Left ventricle myocardium inferior (tissue), 1 donor: ENCODE results near the gene KCTD16. TPM values are rescaled to one million over a fixed set of nuclear protein-coding genes. Genes with fewer than 3 reads are reported as not detected.

ENCODE experiments used
- DNase-seq: peaks from one replicate; pipeline ENCODE4 v3.0.0-alpha.2; 2020
- H3K27ac ChIP-seq: fragments of 200-600 bp; replicated peaks from 2 replicates; pipeline ENCODE4 v1.8.0; 2021
- H3K27me3 ChIP-seq: fragments of 200-600 bp; 2 replicates; pipeline ENCODE4 v1.8.0; 2021; ENCODE audit warnings: low read depth
- H3K36me3 ChIP-seq: fragments of 200-600 bp; 2 replicates; pipeline ENCODE4 v1.8.0; 2021
- H3K4me1 ChIP-seq: fragments of 200-600 bp; 2 replicates; pipeline ENCODE4 v1.8.0; 2021
- H3K4me3 ChIP-seq: fragments of 200-600 bp; 2 replicates; pipeline ENCODE4 v1.8.0; 2021; ENCODE audit warnings: mild to moderate bottlenecking, moderate library complexity
- H3K9me3 ChIP-seq: fragments of 200-600 bp; replicated peaks from 2 replicates; pipeline ENCODE4 v1.8.0; 2021
- CTCF ChIP-seq: fragments of 200-600 bp; IDR thresholded peaks from 2 replicates; pipeline ENCODE4 v1.8.0; 2021; ENCODE audit warnings: antibody characterized with exemption, mild to moderate bottlenecking, borderline replicate concordance
- intact Hi-C: fragments of 100-400 bp; cut with micrococcal nuclease; formaldehyde crosslinking; loops from one replicate; pipeline ENCODE4 v1.11.0; 2022
- total RNA-seq: library from RNA; stranded (reverse); fragmentation: NEBNext Ultra II Directional; extraction: Animal tissue kit (Norgen Biotek cat#: 25700); gene quantifications from one replicate; pipeline ENCODE4 v1.2.1, GENCODE V29; 2021
- donor health status: DM: no; HTN: yes; CAD: no; lungs with severe emphysema.

The KCTD16 gene
- total RNA-seq, 1 donor from 2014 or later = 0.08 TPM

- Histone ChIP-seq H3K27me3 (peaks cover 92% of the 10 kb centered on the region), H3K36me3 (no peaks in the 10 kb centered on the region), H3K9me3 (no peaks in the 10 kb centered on the region), H3K27ac (no peak overlapping the region), H3K4me1 (peaks cover 14% of the 10 kb centered on the region), H3K4me3 (no peak overlapping the region)
- no peak for TF ChIP-seq CTCF
- DNase-seq = no peak
- intact Hi-C loops = no loop called here
Measured at GRCh38 chr5:144206141-144206540, 35.5 kb downstream of the KCTD16 start.

- intact Hi-C loops = no loop called here
- no peaks in the 10 kb centered on the region for H3K36me3 ChIP-seq
- H3K4me3 ChIP-seq = no peak overlapping the region
- no peaks in the 10 kb centered on the region for H3K9me3 ChIP-seq
- no peak for DNase-seq
- H3K4me1 ChIP-seq = peaks cover 8% of the 10 kb centered on the region
- TF ChIP-seq CTCF = no peak
- peaks cover 90% of the 10 kb centered on the region for H3K27me3 ChIP-seq
- no peak overlapping the region for H3K27ac ChIP-seq
Measured at GRCh38 chr5:144207875-144208444, 37.3 kb downstream of the KCTD16 start.

GRCh38 chr5:144209361-144209760, 38.7 kb downstream of the KCTD16 start:
- H3K27me3 ChIP-seq = peaks cover 81% of the 10 kb centered on the region
- intact Hi-C loops = no loop called here
- H3K9me3 ChIP-seq = no peaks in the 10 kb centered on the region

GRCh38 chr5:144210655-144211054, 40.0 kb downstream of the KCTD16 start:
- Histone ChIP-seq H3K4me3 (no peak overlapping the region), H3K27me3 (peaks cover 80% of the 10 kb centered on the region), H3K4me1 (no peaks in the 10 kb centered on the region), H3K9me3 (no peaks in the 10 kb centered on the region), H3K27ac (no peak overlapping the region), H3K36me3 (no peaks in the 10 kb centered on the region)
- no peak for DNase-seq
- no peak for TF ChIP-seq CTCF
- intact Hi-C loops = no loop called here

More at GRCh38 chr5:144209361-144209760, 38.7 kb downstream of the KCTD16 start:
- no peak overlapping the region for H3K4me3 ChIP-seq
- no peak for DNase-seq
- no peaks in the 10 kb centered on the region for H3K36me3 ChIP-seq
- TF ChIP-seq CTCF = no peak
- no peak overlapping the region for H3K27ac ChIP-seq
- H3K4me1 ChIP-seq = peaks cover 8% of the 10 kb centered on the region

- no peak overlapping the region for H3K4me3 ChIP-seq
- no peaks in the 10 kb centered on the region for H3K4me1 ChIP-seq
- no peaks in the 10 kb centered on the region for H3K36me3 ChIP-seq
- H3K27me3 ChIP-seq = peaks cover 17% of the 10 kb centered on the region
- no peak for TF ChIP-seq CTCF
- no peak overlapping the region for H3K27ac ChIP-seq
- no peak for DNase-seq
- H3K9me3 ChIP-seq = no peaks in the 10 kb centered on the region
- intact Hi-C loops = no loop called here
Measured at GRCh38 chr5:144219869-144220268, 49.2 kb downstream of the KCTD16 start.
